Spinal cord (tissue), 10 donors: Measurements from ENCODE around the gene GALNT17. TPM values are rescaled to one million over a fixed set of nuclear protein-coding genes. Genes with fewer than 3 reads are reported as not detected.

ENCODE experiments used
- DNase-seq, 6 donors: peaks; one replicate each; pipeline versions ENCODE4 v3.0.0 to v3.0.0-alpha.2; 2013 to 2015; ENCODE audit warnings: low spot score in 6 of 6, low read depth in 4 of 6
- H3K27ac ChIP-seq: one replicate; pipeline ENCODE4 v1.5.1; 2013; ENCODE audit warnings: low read depth, low read length, control low read depth
- H3K27me3 ChIP-seq: one replicate; pipeline ENCODE4 v1.6.1; 2013; ENCODE audit warnings: low read length; ENCODE audit not compliant: control insufficient read depth, insufficient read depth
- H3K36me3 ChIP-seq: one replicate; pipeline ENCODE4 v1.6.1; 2013; ENCODE audit warnings: low read length; ENCODE audit not compliant: control insufficient read depth, insufficient read depth
- H3K4me1 ChIP-seq: one replicate; pipeline ENCODE4 v1.6.1; 2013; ENCODE audit warnings: low read length; ENCODE audit not compliant: control insufficient read depth, insufficient read depth
- H3K4me3 ChIP-seq: one replicate; pipeline ENCODE4 v1.5.1; 2013; ENCODE audit warnings: low read depth, low read length, control low read depth
- H3K9me3 ChIP-seq: one replicate; pipeline ENCODE4 v1.6.1; 2013; ENCODE audit warnings: low read length; ENCODE audit not compliant: control insufficient read depth, insufficient read depth
- WGBS: methylation state at CpG from one replicate; pipeline ENCODE4 v1.1.5; 2013; ENCODE audit warnings: missing lambda C conversion rate; ENCODE audit not compliant: insufficient coverage; 5-methylcytosine and 5-hydroxymethylcytosine counted together
- polyA plus RNA-seq, 2 donors: library from polyadenylated mRNA; unstranded; fragments of 120-200 nt; gene quantifications; one replicate each; pipeline ENCODE4 v1.2.1, GENCODE V29; 2013; ENCODE audit not compliant: insufficient read length in 2 of 2
- total RNA-seq, 2 donors: library from RNA; depleted of rRNA in 1 of 2; stranded (reverse); fragments of 120-200 nt in 1 of 2; fragments of >200 nt in 1 of 2; gene quantifications; one replicate each; pipeline versions ENCODE4 v1.2.3 to v1.2.4, GENCODE V29; 2013 to 2014
- donor health status: healthy.

Gene GALNT17
- total and polyA plus RNA-seq, 4 donors: 44.9 to 54.8 (median 48.0) TPM

- no CpG with 5 or more reads among the region's 5 CpGs for WGBS
- Histone ChIP-seq H3K9me3 (no peaks in the 10 kb centered on the region), H3K36me3 (no peaks in the 10 kb centered on the region), H3K27ac (no peak overlapping the region), H3K27me3 (no peaks in the 10 kb centered on the region), H3K4me1 (no peaks in the 10 kb centered on the region), H3K4me3 (no peak overlapping the region)
- DNase-seq: no peak
Measured at GRCh38 chr7:71527213-71527612, 395.3 kb downstream of the GALNT17 start.

- H3K4me1 ChIP-seq: peaks cover 3% of the 10 kb centered on the region
- no peaks in the 10 kb centered on the region for H3K9me3 ChIP-seq
- H3K36me3 ChIP-seq: no peaks in the 10 kb centered on the region
- no peaks in the 10 kb centered on the region for H3K27me3 ChIP-seq
- H3K27ac ChIP-seq: no peak overlapping the region
- H3K4me3 ChIP-seq: no peak overlapping the region
- no CpG with 5 or more reads among the region's 2 CpGs for WGBS
- DNase-seq: no peak
Measured at GRCh38 chr7:71535616-71536015, 403.7 kb downstream of the GALNT17 start.

DNA sequence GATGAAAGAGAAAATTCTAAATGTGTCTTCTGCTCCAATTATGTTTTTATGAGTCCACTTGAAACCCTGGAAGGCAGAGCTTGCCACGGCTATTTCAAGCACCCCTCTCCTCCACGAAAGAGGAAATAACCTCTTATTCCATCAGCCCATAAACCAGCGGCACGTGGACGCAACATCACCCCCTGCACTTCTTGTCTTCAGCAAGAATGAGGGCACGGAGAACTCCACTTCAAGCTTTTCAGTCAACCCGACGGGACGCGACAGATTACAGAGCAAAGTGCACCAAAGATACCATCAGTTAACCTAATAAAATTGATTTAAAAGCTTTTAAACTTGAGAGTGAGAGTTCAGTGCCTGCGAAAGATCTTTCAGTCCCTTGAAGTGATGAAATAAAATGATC is 406.3 kb downstream of the GALNT17 start:
- Histone ChIP-seq H3K4me1 (peaks cover 6% of the 10 kb centered on the region), H3K27me3 (no peaks in the 10 kb centered on the region), H3K36me3 (no peaks in the 10 kb centered on the region), H3K27ac (no peak overlapping the region), H3K4me3 (no peak overlapping the region), H3K9me3 (no peaks in the 10 kb centered on the region)
- DNase-seq: no peak
- 50% methylated on average over 5 of the region's 11 CpGs for WGBS

- Histone ChIP-seq H3K36me3 (no peaks in the 10 kb centered on the region), H3K4me1 (peaks cover 6% of the 10 kb centered on the region), H3K27me3 (no peaks in the 10 kb centered on the region), H3K4me3 (no peak overlapping the region), H3K27ac (no peak overlapping the region), H3K9me3 (no peaks in the 10 kb centered on the region)
- DNase-seq: no peak
- WGBS: 100% methylated on average over 3 of the region's 4 CpGs
Measured at GRCh38 chr7:71539615-71540014, 407.7 kb downstream of the GALNT17 start.

GRCh38 chr7:71541707-71542353 is 409.9 kb downstream of the GALNT17 start:
- DNase-seq: peak in 1 of 6 donors; percentile 51
- H3K9me3 ChIP-seq: no peaks in the 10 kb centered on the region
- no peak overlapping the region for H3K27ac ChIP-seq
- H3K4me3 ChIP-seq: no peak overlapping the region
- H3K36me3 ChIP-seq: no peaks in the 10 kb centered on the region
- H3K27me3 ChIP-seq: no peaks in the 10 kb centered on the region
- 85% methylated on average over 5 of the region's 11 CpGs for WGBS
- peaks cover 4% of the 10 kb centered on the region for H3K4me1 ChIP-seq

- no peaks in the 10 kb centered on the region for H3K27me3 ChIP-seq
- H3K36me3 ChIP-seq: no peaks in the 10 kb centered on the region
- H3K4me3 ChIP-seq: no peak overlapping the region
- H3K27ac ChIP-seq: no peak overlapping the region
- peaks cover 4% of the 10 kb centered on the region for H3K4me1 ChIP-seq
- 60% methylated on average over 1 of the region's 5 CpGs for WGBS
- no peaks in the 10 kb centered on the region for H3K9me3 ChIP-seq
- peak in 1 of 6 donors; percentile 77 for DNase-seq
Measured at GRCh38 chr7:71543396-71543795, 411.5 kb downstream of the GALNT17 start.

DNA sequence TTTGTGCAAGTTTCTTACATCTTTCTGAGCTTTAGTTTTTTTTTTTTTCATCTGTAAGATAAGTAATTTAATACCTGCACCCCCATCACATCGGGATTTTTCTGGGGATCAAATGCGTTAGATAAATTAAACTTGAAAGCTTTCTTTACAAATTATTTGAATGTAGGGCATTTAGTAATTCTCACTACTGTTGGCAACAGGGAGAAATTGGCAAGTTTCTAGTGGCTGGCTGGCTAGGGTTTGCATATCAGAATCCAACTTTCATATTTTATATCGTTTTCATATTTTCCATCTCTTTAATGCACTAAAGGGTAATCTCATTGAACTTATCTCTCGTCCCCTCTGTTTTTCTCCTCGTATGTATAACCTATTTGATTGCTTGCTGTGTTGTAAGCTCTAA is 412.9 kb downstream of the GALNT17 start:
- H3K9me3 ChIP-seq: no peaks in the 10 kb centered on the region
- no peaks in the 10 kb centered on the region for H3K27me3 ChIP-seq
- H3K4me1 ChIP-seq: peaks cover 4% of the 10 kb centered on the region
- no peaks in the 10 kb centered on the region for H3K36me3 ChIP-seq
- no CpG with 5 or more reads among the region's 5 CpGs for WGBS
- DNase-seq: peak in 1 of 6 donors; percentile 67
- no peak overlapping the region for H3K27ac ChIP-seq
- H3K4me3 ChIP-seq: no peak overlapping the region

- no peak for DNase-seq
- H3K27ac ChIP-seq: no peak overlapping the region
- no peak overlapping the region for H3K4me3 ChIP-seq
- WGBS: 96% methylated on average over 4 of the region's 6 CpGs
- no peaks in the 10 kb centered on the region for H3K4me1 ChIP-seq
- H3K27me3 ChIP-seq: no peaks in the 10 kb centered on the region
- H3K9me3 ChIP-seq: no peaks in the 10 kb centered on the region
- no peaks in the 10 kb centered on the region for H3K36me3 ChIP-seq
Measured at GRCh38 chr7:71547426-71547825, 415.5 kb downstream of the GALNT17 start.

DNA sequence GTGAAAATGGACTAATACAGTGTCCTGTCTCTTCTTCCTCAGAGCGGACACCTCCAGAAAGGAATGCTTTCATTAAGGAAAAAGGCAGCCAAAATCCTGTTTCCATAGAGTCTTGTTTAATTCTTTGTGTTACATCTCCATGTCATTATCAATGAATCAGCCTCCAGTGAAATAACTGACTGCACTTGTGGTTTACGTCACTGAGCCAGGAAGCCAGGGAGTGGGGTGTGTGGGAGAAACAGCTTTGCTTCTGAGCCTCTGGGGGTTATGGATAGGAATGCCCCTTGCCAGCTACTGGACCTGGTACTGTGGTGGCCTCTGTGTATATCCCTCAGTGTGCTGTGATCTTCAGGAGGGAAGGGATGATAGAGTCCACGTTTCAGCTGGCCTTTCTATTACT is 416.8 kb downstream of the GALNT17 start:
- Histone ChIP-seq H3K4me3 (no peak overlapping the region), H3K36me3 (no peaks in the 10 kb centered on the region), H3K27me3 (no peaks in the 10 kb centered on the region), H3K27ac (no peak overlapping the region), H3K4me1 (no peaks in the 10 kb centered on the region), H3K9me3 (no peaks in the 10 kb centered on the region)
- no peak for DNase-seq
- 66% methylated on average over 2 of the region's 3 CpGs for WGBS

DNA sequence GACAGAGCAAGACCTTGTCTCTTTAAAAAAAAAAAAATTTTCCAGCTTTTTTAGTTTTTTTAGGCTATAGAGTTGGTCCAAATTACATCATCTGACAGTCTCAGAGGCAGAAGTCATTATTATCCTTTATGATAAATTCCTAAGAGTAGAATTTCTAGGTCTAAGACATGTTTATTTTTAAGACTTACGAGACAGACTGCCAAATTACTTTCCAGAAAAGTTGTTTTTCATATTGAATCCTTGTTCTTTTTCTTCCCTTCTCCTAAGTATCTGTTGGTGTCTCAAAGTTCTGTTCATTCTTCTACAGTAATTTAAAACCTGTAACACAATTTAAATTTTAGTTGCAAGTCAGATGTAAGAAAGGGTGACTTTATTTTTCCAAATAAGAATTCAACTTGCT is 421.4 kb downstream of the GALNT17 start:
- H3K4me3 ChIP-seq: no peak overlapping the region
- no peak overlapping the region for H3K27ac ChIP-seq
- no CpG with 5 or more reads among the region's 1 CpG for WGBS
- H3K27me3 ChIP-seq: no peaks in the 10 kb centered on the region
- no peaks in the 10 kb centered on the region for H3K36me3 ChIP-seq
- no peaks in the 10 kb centered on the region for H3K9me3 ChIP-seq
- H3K4me1 ChIP-seq: no peaks in the 10 kb centered on the region
- no peak for DNase-seq
